HEK293 (cell line): ENCODE data around the gene ZSCAN9.

Source experiments
- CTCF ChIA-PET: fragments of 350-600 bp; formaldehyde crosslinking; extraction: SDS; loops from one replicate; lab custom pipeline; 2021; ENCODE audit warnings: antibody characterized with exemption; lab: Yijun Ruan, JAX
- POLR2A ChIA-PET: fragments of 300-600 bp; formaldehyde crosslinking; extraction: SDS; loops from one replicate; lab custom pipeline; 2020; ENCODE audit warnings: antibody characterized with exemption, inconsistent platforms; lab: Yijun Ruan, JAX
- H3K27ac ChIP-seq: fragments of 200-500 bp; sonication (Bioruptor generic); 2 replicates; pipeline ENCODE4 v1.5.1; 2014; ENCODE audit warnings: low read depth, low read length, control low read depth, inconsistent platforms; ENCODE audit errors: extremely low read depth
- H3K36me3 ChIP-seq, 2 experiments: fragments of 200-500 bp in 1 of 2; sonication (Bioruptor generic) in 1 of 2; 1 replicate in 1 of 2; 2 replicates in 1 of 2; pipeline ENCODE4 v1.5.1; 2014 to 2017; ENCODE audit warnings: inconsistent platforms in 2 of 2, low read length in 2 of 2; ENCODE audit not compliant: control insufficient read depth in 2 of 2, insufficient read depth in 1 of 2
- H3K4me1 ChIP-seq: fragments of 200-500 bp; sonication (Bioruptor generic); 2 replicates; pipeline ENCODE4 v1.5.1; 2014; ENCODE audit warnings: mild to moderate bottlenecking, low read length, inconsistent platforms; ENCODE audit not compliant: control insufficient read depth, insufficient read depth
- H3K4me3 ChIP-seq: 2 replicates; pipeline ENCODE4 v1.5.1; 2011; ENCODE audit warnings: low read depth, mild to moderate bottlenecking, control low read depth, low read length, moderate library complexity
- H3K9me3 ChIP-seq: fragments of 200-500 bp; sonication (Bioruptor generic); 2 replicates; pipeline ENCODE4 v1.5.1; 2014; ENCODE audit warnings: low read depth, low read length, inconsistent platforms; ENCODE audit not compliant: control insufficient read depth, insufficient read depth
- OSR2 ChIP-seq: fragments of 450-650 bp; formaldehyde crosslinking; IDR thresholded peaks from 2 replicates; pipeline ENCODE4 v1.5.1; 2016; ENCODE audit warnings: missing biosample characterization, missing genetic modification characterization
- PRDM10 ChIP-seq: fragments of 450-650 bp; formaldehyde crosslinking; IDR thresholded peaks from 2 replicates; pipeline ENCODE4 v1.5.1; 2016; ENCODE audit warnings: missing biosample characterization, missing genetic modification characterization
- PRDM6 ChIP-seq: fragments of 450-650 bp; formaldehyde crosslinking; IDR thresholded peaks from 2 replicates; pipeline ENCODE4 v1.5.1; 2017; ENCODE audit warnings: missing biosample characterization, missing genetic modification characterization
- REPIN1 ChIP-seq: fragments of 450-650 bp; formaldehyde crosslinking; IDR thresholded peaks from 2 replicates; pipeline ENCODE4 v1.5.1; 2017; ENCODE audit warnings: missing biosample characterization, missing genetic modification characterization, low read depth
- SP7 ChIP-seq: fragments of 450-650 bp; formaldehyde crosslinking; IDR thresholded peaks from 2 replicates; pipeline ENCODE4 v1.5.1; 2016; ENCODE audit warnings: missing biosample characterization, missing genetic modification characterization
- ZFP41 ChIP-seq: fragments of 450-650 bp; formaldehyde crosslinking; IDR thresholded peaks from 2 replicates; pipeline ENCODE4 v1.5.1; 2016; ENCODE audit warnings: missing biosample characterization, missing genetic modification characterization, borderline replicate concordance
- ZNF18 ChIP-seq: fragments of 450-650 bp; formaldehyde crosslinking; IDR thresholded peaks from 2 replicates; pipeline ENCODE4 v1.5.1; 2016; ENCODE audit warnings: missing biosample characterization, missing genetic modification characterization
- ZNF221 ChIP-seq: fragments of 450-650 bp; formaldehyde crosslinking; IDR thresholded peaks from 2 replicates; pipeline ENCODE4 v1.5.1; 2017; ENCODE audit warnings: missing biosample characterization, missing genetic modification characterization, borderline replicate concordance
- ZNF292 ChIP-seq: fragments of 450-650 bp; formaldehyde crosslinking; IDR thresholded peaks from 2 replicates; pipeline ENCODE4 v1.5.1; 2016; ENCODE audit warnings: low read depth, missing biosample characterization, missing genetic modification characterization, borderline replicate concordance
- ZNF335 ChIP-seq: fragments of 450-650 bp; formaldehyde crosslinking; conservative IDR thresholded peaks from 2 replicates; pipeline ENCODE4 v1.5.1; 2016; ENCODE audit warnings: missing biosample characterization, missing genetic modification characterization
- ZNF341 ChIP-seq: fragments of 450-650 bp; formaldehyde crosslinking; IDR thresholded peaks from 2 replicates; pipeline ENCODE4; 2016; ENCODE audit warnings: low read depth, missing biosample characterization, missing genetic modification characterization
- ZNF473 ChIP-seq: fragments of 450-650 bp; formaldehyde crosslinking; IDR thresholded peaks from 2 replicates; pipeline ENCODE4 v1.5.1; 2017; ENCODE audit warnings: missing biosample characterization, missing genetic modification characterization

ZSCAN9 gene

GRCh38 chr6:28263922-28264321, 38.8 kb downstream of the ZSCAN9 start (continued):
- TF ChIP-seq PRDM10 (tag by site-specific recombination) (0 out of 2 replicates have a peak, but pooled peaks have one; percentile 13), ZNF335 (tag by site-specific recombination) (no peak), ZNF341 (no peak), PRDM6 (tag by site-specific recombination) (peak; percentile 91), ZFP41 (tag by site-specific recombination) (no peak), ZNF473 (tag by site-specific recombination) (no peak), ZNF221 (tag by site-specific recombination) (no peak), ZNF18 (no peak)
- TF ChIP-seq, all 188 proteins: peak for 2

GRCh38 chr6:28264834-28265401, 39.8 kb downstream of the ZSCAN9 start:
- CTCF ChIA-PET, result interaction anchor here (0.5 to 1.2 kb wide), 4 partner anchors 19 to 237 kb away, joined by 3 to 4 read pairs (median 3); no protein-coding TSS in a partner anchor
- POLR2A ChIA-PET, result interaction anchor here (0.9 to 3.4 kb wide), 3 partner anchors 12 to 141 kb away, joined by 3 to 62 read pairs (median 3); partner anchors contain the start of genes ZKSCAN4 and ZSCAN16

More at GRCh38 chr6:28264834-28265401, 39.8 kb downstream of the ZSCAN9 start:
- no peak overlapping the region for H3K27ac ChIP-seq
- H3K9me3 ChIP-seq, result no peaks in the 10 kb centered on the region
- H3K36me3 ChIP-seq, result no peaks in the 10 kb centered on the region
- H3K4me3 ChIP-seq, result no peak overlapping the region
- 0 out of 2 replicates have a peak, but pooled peaks have one; percentile 7 for TF ChIP-seq OSR2 (tag by site-specific recombination)
- peak; percentile 22; the same call in 1 of the 2 replicates for TF ChIP-seq SP7
- TF ChIP-seq REPIN1 (tag by site-specific recombination), result no peak
- peak; percentile 59 for TF ChIP-seq PRDM6 (tag by site-specific recombination)
- TF ChIP-seq ZNF292 (tag by site-specific recombination), result no peak
- H3K4me1 ChIP-seq, result peaks cover 20% of the 10 kb centered on the region; the same call in 1 of the 2 replicates
